ENCODE measurements around the gene SIRT2.
"Not testable (repeated sequence)": the region's sequence is repeated elsewhere in the genome, so short reads cannot be mapped to it uniquely, and the experiment has no call there.

The SIRT2 gene

DNA sequence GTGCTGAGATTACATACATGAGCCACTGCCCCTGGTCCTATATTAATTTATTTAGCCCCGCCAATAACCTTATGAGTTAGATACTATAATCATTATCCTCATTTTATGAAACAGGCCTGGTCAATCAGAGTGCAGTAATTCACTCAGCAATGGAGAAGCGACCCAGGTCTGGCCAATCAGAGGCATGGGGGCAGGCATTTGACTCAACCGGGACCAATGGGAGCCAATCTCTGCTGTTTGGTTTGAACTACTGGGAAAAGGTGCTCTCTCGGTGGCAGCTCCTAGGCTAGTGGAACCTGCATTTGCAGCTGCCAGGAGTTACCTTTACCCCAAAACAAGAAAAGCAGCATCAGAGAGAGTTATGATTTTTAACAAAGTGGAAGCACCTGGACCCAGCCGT, 6.6 kb downstream of the SIRT2 start:
- no peak for DNase-seq

DNA sequence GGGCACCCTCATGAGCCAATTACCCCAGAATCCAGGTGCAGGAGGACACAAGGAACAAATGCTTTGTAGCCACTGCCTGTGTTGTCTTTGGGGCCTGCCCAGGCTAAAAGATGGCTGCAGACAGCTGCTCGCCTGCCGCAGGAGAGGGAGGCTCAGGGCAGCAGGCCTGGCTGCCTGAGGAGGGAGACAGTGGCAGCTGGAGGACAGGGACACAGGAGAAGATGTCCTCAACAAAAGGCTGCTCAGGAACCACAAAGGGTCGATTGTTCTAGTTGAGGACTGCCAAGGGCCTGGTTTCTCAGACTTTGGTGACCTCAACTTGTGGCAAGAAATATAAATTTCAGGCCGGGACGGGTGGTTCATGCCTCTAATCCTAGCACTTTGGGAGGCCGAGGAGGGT, 7.6 kb downstream of the SIRT2 start:
- DNase-seq = no peak

DNA sequence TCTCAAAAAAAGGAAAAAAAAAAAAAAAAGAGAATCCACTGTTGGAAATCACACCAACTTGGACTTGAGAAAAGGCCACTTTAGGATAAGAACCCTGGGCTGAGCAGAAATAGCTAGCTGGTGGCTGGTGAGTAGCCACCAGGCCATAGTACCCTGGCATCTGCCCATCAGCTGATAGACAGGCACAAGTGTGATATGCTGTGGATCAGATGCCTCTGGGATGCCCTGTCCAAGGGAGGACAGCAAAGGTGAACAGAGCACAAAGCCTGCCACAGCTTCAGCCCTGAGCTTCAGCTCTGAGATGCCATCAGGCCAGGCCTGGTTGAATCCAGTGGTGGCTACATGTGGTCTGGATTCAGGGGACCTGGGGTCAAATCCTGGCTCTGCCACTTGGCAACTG, 8.7 kb downstream of the SIRT2 start:
- no peak for DNase-seq

DNA sequence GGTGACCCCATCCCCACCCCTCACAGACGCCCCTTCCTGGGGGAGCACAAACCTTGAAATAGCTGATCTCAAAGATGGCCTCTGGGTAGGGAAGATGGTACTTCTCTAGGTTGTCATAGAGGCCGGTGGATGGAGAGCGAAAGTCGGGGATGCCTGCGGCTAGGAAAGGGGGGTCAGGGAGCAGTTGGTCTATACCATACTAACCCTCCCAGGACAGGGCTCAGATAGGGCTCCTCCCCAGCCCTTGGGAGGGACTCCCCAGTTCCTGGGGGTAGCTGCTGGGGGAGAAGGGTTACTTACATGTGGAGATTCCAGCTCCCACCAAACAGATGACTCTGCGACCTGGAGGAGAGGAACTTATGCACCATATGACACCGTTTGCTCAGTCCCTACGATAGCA, 9.6 kb downstream of the SIRT2 start:
- no peak for DNase-seq

DNA sequence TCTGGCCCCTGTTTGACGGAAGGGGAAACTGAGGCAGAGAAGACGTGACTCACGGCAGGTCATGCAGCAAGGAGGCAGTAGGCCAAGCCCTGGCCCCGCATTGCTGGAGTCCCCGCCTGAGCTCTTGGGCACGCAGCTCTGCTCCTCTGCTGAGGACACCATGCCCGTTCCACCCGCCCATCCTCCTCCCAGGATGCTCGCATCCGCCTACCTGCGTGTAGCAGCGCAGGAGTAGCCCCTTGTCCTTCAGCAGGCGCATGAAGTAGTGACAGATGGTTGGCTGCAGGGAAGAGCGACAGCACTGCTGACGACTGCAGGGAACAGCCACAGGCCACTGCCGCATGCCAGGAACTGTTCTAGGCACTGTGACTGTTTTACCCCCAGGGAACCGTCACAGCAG, 10.5 kb downstream of the SIRT2 start:
- DNase-seq = no peak

DNA sequence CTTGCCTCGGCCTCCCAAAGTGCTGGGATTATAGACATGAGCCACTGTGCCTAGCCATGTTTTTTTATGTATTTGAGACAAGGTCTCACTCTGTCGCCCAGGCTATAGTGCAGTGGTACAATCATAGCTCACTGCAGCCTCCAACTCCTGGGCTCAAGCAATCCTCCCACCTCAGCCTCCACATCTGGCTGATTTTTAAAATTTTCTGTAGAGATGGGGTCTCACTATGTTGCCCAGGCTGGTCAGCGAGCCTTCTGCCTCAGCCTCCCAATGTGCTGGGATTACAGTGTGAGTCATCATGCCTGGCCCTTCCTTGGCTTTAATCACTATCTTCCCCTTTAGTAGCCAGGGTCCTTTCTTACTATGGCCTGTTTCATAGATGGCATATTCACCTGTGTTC, 14.7 kb downstream of the SIRT2 start:
- DNase-seq = not testable (repeated sequence)

DNA sequence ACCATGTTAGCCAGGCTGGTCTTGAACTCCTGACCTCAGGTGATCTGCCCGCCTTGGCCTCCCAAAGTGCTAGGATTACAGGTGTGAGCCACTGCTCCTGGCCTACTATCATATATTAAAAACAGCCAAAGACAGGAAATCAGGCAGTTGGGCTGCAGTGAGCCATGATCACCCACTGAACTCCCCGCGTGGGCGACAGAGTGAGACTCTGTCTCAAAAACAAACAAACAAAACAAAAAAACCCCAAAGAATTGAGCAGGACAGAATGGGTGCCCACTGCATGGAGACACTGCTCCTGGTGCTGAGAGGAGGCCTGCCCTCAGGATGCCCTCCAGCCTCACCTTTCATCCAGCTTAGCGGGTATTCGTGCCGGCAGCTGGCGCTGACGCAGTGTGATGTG, 16.1 kb downstream of the SIRT2 start:
- DNase-seq = no peak

DNA sequence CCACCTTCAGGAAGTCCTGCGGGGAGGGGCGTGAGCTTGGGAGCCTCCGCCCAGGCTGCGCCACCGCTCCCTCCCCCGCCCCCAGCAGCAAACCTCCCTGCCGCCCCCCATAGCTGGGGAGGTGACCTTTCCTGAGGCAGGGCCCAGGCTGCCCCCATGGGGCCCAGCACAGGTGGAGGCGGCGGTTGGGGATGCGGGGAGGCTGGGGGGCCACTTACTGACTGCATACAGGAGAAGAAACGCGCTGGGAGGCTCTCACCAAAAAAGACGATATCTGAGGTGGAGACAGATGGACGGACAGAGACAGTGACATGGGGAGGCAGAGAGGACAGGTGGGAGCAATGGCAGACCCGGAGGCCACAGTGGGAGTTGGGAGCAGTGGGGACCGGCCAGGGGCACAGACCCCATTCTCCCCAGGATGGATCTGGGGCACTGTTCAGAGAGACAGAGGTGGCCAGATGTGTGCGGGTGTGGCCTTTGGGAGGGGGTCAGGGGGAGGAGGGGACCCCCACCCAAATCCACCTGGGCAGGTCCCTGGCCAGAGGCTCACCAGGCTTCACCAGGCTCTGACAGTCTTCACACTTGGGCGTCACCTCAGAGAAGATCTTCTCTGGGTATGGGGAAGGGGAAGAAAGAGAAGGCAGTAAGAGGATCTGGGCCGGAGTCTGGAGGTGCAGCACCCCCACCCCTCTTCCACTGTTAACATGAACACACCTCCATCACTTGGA, 18.4 kb downstream of the SIRT2 start:
- no peak for DNase-seq

DNA sequence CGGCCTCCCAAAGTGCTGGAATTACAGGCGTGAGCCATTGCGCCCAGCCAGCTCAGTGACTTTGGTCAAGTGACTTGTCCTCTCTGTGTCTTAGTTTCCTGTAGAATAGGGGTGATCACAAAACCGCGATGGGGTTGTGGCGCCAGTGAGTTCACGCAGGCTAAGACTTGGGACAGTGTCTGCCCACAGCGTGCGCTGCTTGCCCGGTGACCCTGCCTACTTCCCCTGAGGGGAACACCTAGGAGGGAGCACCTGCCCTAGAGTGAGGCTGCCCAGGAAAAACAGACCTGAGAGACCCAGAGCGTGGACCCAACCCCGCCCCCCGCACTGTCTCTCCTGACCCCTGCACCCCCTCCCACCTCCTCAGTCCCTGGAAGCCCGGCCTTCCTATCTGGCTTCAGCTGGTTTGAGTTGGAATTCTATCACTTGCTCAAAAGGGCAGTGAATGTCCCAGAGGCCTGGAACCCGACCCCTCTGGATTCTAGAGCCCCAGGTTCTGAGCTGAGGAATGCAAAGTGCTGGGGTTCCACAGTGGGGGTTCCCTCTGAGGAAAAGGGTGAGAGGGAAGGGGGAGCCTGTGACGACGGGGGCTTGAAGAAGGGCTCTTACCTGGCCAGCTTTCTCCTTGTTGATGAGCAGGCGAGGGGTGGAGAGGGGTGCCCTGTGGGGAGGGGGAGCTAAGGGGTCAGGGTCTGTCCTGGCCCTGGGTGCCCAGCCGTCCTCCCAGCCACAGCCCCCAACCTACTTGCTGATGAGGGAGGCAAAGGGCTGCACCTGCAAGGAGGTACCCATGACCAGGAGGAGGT, 19.1 kb downstream of the SIRT2 start:
- DNase-seq = no peak

DNA sequence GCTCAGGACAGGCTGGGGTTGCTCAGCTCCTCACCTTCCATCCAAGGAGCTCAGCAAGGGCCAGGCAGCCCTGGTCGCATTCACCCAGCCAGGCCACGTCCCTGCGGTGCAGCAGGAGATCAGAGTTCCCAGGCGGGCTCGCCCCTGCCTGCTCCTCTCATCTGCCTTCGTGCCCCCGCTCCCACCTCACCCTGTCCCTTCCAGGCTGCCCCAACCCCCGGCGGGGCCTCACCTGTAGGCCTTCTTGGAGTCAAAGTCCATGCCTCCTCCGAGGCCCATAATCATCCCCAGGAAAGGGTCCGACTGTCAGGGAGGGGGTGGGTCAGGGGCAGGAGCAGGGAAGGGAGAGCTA, 20.0 kb downstream of the SIRT2 start:
- DNase-seq = no peak

DNA sequence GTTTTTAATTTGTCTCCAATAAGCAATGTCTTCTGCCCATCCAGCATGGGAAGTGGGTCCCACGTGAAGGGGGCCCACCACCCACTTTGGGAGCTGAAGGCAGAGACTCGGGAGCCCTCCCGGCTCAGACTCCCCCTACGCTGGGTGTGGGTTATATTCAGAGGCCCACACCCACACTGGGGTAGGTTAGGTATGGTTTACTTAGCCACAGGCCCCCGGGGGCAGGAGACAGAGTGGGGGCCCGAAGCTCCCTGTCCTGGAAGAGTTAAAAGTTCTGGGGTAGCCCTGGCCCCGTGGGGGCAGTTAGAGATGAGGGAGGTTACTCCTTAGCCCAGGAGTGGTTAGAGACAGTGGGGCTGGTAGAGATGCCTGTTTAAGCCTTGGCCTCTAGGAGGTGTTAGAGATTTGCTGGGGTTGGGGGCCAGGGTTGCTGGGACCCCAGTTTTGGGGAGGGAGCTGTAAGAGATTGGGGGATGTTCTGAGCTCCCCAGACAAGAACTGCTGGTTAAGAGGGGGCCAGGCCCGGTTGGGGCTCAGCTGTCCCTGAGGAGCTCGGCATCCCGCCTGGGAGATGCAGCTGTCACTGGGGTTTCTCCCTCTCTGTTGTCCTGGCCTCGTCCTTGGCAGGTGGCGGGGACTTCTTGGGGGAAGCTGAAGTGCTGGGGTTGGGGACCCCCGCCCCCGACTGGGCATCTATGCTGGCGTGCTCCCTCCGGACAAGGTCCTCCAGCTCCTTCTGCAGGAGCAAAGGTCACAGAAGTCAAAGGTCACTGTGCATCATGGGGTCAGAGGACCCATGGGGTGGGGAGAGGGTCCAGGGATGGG, 20.6 kb downstream of the SIRT2 start:
- no peak for DNase-seq

DNA sequence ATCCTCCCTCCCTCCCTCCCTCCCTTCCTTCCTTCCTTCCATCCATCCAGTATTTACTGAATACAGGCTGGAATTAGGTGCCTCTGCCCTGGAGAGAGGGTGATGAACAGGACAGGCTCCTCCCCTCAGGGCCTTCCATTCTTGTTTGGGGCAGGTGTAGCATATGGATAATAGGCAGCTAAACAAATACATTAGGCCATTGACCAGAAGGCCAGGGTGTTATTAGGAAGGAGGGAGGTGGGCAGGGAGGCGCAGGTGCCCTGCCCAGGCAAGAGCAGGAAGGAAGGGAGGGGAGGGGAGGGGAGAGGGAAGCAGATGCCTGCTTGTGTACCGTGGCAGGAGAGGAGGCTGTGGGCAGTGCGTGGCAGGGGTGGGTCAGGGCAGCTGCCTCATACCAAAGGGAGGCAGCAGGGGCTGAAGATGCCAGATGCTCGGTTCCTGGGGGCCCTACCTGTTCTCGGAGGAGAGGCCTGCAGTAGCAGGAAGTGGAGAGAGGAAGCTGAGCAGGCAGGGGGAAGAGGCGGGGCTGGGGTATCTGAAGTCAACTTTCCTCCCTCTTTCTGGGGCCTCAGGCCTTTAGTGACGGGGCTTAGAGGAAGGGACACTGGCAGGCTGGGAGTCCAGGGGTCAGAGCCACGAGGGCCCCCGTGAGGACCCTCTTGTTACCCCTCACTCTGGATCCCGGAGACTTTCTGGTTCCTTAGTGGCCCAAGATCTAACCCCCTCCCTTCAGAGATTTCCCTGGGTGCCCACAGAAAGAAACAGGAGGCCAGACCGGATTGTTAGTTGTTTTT, 21.4 kb downstream of the SIRT2 start, which contains the start of gene RINL:
RINL (minus strand) TSS at position 495 of the 794 bp plus-strand sequence. CDS start 1,533 bp downstream, outside the sequence.
- DNase-seq = no peak

DNA sequence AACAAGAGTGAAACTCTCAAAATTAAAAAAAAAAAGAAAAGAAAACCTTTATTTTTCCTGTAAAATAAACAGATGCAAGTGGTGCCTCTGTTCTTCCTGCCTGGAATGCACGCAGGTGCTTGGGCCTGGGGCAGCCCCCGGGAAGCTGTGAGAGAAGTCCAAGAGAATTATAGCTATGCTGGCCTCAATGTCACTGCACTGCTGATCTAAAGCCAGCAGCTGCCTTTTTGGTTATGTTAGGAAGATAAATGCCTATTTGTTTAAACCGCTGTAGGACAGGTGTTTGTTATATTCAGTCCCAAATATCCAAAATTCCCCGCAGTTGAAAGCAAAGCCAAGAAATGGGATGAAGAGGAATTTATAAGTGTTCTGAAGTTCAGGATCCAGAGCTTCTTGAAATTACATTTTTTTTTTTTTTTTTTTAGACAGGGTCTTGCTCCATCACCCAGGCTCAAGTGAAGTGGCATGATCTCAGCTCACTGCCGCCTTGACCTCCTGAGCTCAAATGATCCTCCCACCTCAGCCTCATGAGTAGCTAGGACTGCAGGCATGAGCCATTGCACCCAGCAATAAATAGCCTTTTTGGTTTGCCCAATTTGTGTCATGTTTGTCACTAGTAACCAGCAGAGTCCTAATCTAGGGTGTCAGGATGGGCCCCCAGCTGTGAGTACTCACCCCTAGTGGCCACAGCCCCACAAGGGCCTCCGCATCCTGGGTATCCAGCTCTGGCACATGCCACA, 23.6 kb downstream of the SIRT2 start:
- no peak for DNase-seq

DNA sequence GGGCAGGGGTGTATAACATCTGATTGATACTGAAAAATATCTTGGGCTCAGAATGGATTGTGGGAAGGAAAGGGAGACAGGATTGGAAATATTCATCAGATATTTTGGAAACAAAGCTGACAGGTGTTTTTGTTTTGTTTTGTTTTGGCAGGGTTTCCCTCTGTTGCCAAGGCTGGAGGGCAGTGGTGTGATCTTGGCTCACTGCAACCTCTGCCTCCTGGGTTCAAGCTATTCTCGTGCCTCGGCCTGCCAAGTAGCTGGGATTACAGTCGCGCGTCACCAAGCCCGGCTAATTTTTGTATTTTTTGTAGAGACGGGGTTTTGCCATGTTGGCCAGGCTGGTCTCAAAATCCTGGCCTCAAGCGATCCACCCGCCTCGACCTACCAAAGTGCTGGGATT, 26.0 kb downstream of the SIRT2 start:
- not testable (repeated sequence) for DNase-seq

DNA sequence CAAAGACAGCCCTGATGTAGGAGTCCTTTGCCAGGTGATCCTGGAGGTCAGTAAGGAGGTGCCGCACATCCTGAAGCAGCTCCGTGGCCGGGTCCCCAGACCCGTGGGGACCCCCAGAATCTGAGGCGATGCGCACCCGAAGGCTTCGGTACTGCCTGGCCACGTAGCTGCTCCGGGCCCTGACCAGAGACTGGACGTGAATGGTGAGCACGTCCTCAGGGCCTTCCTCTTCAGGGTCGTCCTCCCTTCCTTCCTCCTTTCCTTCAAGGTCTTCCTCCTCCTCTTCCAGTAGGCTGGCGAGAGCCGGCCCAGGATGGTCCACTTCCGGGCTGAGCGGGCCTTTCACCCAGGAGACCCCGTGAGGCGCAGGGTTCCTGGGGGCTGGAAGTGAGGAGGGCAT, 28.8 kb downstream of the SIRT2 start:
- no peak for DNase-seq

DNA sequence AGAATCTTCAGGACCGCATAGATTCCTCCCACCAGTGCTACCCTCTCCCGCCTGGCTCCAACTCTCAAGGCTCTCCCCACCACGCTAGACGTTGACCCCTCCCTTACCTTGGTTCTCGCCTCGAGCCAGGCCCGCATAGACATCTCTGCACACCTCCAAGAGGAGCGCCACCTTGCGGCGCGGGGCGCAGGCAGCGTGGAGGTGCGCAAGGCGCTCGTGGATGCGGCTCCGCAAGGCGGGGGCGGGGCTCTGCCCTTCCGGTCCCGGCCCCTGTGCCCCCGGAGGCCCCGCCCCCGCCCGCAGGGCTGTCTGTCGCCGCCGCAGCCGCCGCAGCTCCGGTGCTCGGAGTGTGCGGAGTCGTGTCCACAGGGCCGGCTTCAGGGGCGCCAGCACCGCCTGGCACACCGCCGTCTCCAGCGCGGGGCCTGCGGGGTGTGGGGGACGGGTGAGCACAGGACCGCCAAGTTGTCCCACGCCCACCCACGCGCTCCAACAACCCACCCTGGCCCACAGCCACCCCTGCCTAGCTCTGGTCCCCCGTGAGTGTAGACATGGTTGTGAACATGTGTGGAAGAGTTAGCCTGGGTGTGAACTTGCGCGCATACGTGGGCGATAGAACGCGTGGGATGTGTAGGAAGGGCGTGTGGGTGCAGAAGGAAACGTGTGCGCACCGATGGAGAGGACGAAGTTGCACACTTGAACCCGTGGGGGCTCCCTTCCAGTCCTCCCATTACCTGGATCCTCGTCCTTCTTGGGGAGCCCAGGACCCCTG, 29.4 kb downstream of the SIRT2 start:
- no peak for DNase-seq

DNA sequence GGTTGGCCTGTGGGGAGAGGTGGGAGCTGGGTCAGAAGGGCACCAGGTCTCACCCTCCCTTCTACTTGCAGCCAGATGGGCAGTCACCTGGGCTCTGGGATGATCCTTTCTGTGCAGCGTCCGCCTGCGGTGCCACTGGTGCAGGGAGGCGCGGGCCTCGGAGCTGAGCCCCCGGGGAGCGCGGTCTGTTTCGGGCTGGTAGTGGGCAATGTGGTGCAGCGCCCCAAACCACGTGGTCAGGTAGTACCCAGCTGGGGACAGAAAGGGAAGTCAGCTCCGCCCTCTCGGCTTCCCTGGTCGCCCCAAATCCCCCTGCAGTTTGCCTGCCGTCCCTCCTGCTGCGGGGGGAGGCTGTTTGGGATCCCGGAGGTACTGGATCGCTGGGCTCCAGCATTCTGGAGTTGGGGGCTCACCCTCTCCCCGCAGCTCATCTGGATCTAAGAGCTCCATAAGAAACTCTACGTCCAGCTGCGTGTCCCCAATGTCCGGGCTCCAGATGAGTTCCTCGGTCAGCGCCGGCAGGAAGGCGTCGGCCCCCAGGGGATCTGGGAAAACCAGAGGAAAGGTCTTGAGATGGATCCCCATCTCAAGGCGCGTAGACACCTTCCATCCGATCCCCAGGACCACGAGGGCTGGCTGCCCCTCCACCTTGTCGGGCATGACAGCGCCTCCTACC, 30.1 kb downstream of the SIRT2 start:
- DNase-seq = no peak

DNA sequence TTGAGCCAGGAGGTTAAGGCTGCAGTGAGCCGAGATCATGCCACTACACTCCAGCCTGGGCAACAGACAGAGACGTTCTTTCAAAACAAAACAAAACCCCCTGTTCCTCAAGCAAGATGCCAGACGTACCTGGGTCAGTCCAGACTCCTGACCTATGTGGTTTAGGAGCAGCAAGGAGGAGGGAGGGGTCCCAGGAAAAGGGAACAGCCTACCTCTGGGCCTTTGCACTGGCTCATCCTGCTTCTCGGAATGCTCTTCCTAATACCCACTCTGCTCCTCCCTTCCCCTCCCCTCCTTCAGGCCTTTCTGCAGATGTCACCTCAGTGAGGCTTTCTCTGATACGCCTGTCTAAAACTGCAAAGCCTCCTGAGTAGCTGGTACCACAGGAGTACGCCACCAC, 30.9 kb downstream of the SIRT2 start:
- DNase-seq = no peak

DNA sequence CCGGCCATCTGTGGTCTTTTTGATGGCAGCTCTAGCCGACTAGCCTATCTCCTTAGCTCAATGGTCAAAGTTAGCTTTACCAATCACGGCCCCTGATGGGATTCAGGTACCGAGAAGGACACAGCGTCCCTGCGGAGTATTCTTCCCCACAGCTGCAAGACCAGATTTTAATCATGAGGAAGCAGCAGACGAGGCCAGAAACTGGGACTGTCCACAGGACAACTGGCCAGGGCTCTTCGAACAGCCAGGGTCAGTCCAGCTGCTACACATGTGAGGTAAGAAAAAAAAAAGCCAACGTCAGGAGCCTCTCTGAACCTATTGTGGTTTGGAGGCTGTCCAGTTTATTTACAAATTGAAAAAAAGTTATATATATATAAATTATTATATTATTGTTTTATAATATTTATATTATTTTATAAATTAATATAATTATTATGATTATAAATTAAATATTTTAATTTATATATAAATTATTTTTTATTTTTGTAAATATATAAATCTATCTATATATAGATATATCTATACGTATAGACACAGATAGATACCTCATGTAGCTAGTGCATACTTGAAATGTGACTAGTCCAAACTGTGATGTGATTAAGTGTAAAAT, 32.1 kb downstream of the SIRT2 start:
- no peak for DNase-seq

Data from NCI-H1048 (cell line).